ENCODE data around the gene PDGFD.

DNA sequence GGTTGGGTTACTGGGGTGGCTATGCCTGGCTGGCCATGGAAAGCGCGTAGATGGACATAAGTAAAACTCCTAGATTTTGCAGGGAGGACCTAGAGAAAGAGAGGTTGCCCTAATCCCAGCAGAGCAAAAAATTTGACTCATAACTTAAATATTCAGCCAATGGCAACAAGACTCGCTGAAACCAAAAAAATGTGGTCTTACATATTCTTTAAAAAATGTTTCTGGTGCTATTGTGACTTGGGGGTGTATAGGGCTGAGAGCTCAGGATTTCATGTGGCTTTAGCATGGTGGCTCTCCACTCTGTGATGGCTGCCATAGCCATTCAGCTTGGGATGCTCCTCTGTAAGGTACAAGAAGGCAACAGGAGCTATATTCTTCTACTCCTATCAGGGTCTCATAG, 27.2 kb upstream of the PDGFD start:
- TF ChIP-seq TAF1 (IDR thresholded peaks at IDR 0.05; ENCODE audit: borderline replicate concordance, low read depth, low read length) (no peak), POLR2AphosphoS5 (IDR thresholded peaks at IDR 0.05; ENCODE audit: low read depth, low read length) (no peak), POLR2A (IDR thresholded peaks at IDR 0.05; ENCODE audit: low read depth, low read length) (no peak)

Data from GM12892 (cell line).